H1 (cell line): ENCODE results near the gene FBXO2. TPM values are rescaled to one million over a fixed set of nuclear protein-coding genes. Genes with fewer than 3 reads are reported as not detected.

ENCODE experiments used
- CTCF ChIA-PET: fragments of 300-600 bp; sonication (Branson Sonifier 250); formaldehyde crosslinking; loops from one replicate; lab custom pipeline; 2021; ENCODE audit not compliant: partially characterized antibody; lab: Charles Lee
- POLR2A ChIA-PET: fragments of 300-600 bp; sonication (Branson Sonifier 250); formaldehyde crosslinking; loops from one replicate; lab custom pipeline; 2021; ENCODE audit warnings: inconsistent platforms; ENCODE audit not compliant: partially characterized antibody; lab: Charles Lee
- DNase-seq, 2 experiments: peaks; one replicate each; pipeline versions ENCODE4 v3.0.0 to v3.0.0-alpha.2; 2010 to 2022; ENCODE audit warnings: low spot score in 2 of 2, low read depth in 1 of 2, mixed read lengths in 1 of 2
- FAIRE-seq: peaks from 2 replicates; lab custom pipeline; 2011; peaks lifted over from hg19 to GRCh38; lab: Jason Lieb, UNC
- H2AFZ ChIP-seq: 2 replicates; pipeline ENCODE4 v1.8.1; 2012; ENCODE audit warnings: low read length, inconsistent platforms
- H2AK5ac ChIP-seq: 2 replicates; pipeline ENCODE4 v1.6.1; 2013; ENCODE audit warnings: low read depth, low read length
- H2BK120ac ChIP-seq: replicated peaks from 2 replicates; pipeline ENCODE3; 2013; ENCODE audit warnings: low read depth, low read length, inconsistent platforms
- H2BK12ac ChIP-seq: 2 replicates; pipeline ENCODE4 v1.6.1; 2013; ENCODE audit warnings: low read depth, low read length
- H2BK15ac ChIP-seq: 2 replicates; pipeline ENCODE4 v1.6.1; 2013; ENCODE audit warnings: low read length
- H2BK20ac ChIP-seq: 2 replicates; pipeline ENCODE4 v1.6.1; 2013; ENCODE audit warnings: low read length
- H2BK5ac ChIP-seq: 2 replicates; pipeline ENCODE4 v1.6.1; 2013; ENCODE audit warnings: low read depth, low read length
- H3K14ac ChIP-seq: 2 replicates; pipeline ENCODE4 v1.6.1; 2013; ENCODE audit warnings: inconsistent platforms; ENCODE audit not compliant: insufficient read length
- H3K18ac ChIP-seq: 2 replicates; pipeline ENCODE4 v1.6.1; 2013; ENCODE audit warnings: low read length; ENCODE audit errors: extremely low read depth
- H3K23ac ChIP-seq: 2 replicates; pipeline ENCODE4 v1.6.1; 2013; ENCODE audit warnings: inconsistent platforms; ENCODE audit not compliant: insufficient read length
- H3K23me2 ChIP-seq: 2 replicates; pipeline ENCODE4 v1.6.1; 2013; ENCODE audit warnings: low read depth, low read length
- H3K27ac ChIP-seq: 2 replicates; pipeline ENCODE4 v1.6.1; 2011; ENCODE audit warnings: low read depth, low read length, inconsistent platforms
- H3K27me3 ChIP-seq, 4 experiments: replicated peaks in 1 of 4; 1 replicate in 1 of 4; 2 replicates in 3 of 4; pipeline versions ENCODE4 v1.6.1 to v1.8.1; 2011 to 2013; ENCODE audit warnings: low read length in 3 of 4, mild to moderate bottlenecking in 3 of 4, inconsistent platforms in 2 of 4, mixed read lengths in 2 of 4, moderate library complexity in 1 of 4; ENCODE audit not compliant: control insufficient read depth in 3 of 4, insufficient read depth in 3 of 4; ENCODE audit errors: extremely low read depth in 1 of 4
- H3K36me3 ChIP-seq, 4 experiments: 2 replicates each; pipeline versions ENCODE4 v1.6.1 to v1.8.1; 2011 to 2013; ENCODE audit warnings: mild to moderate bottlenecking in 4 of 4, low read length in 3 of 4, moderate library complexity in 2 of 4, control low read depth in 1 of 4, inconsistent platforms in 1 of 4; ENCODE audit not compliant: insufficient read depth in 4 of 4, control insufficient read depth in 2 of 4
- H3K4ac ChIP-seq: replicated peaks from 2 replicates; pipeline ENCODE3; 2013; ENCODE audit warnings: low read length, low read depth, mixed read lengths, inconsistent platforms; ENCODE audit not compliant: insufficient read length
- H3K4me1 ChIP-seq, 4 experiments: replicated peaks in 1 of 4; 1 replicate in 1 of 4; 2 replicates in 3 of 4; pipeline versions ENCODE4 v1.6.1 to v1.8.1; 2011 to 2013; ENCODE audit warnings: low read length in 3 of 4, inconsistent platforms in 2 of 4, mixed read lengths in 1 of 4; ENCODE audit not compliant: insufficient read depth in 4 of 4, control insufficient read depth in 3 of 4
- H3K4me2 ChIP-seq, 2 experiments: 2 replicates each; pipeline versions ENCODE4 v1.6.1 to v1.8.1; 2011 to 2013; ENCODE audit warnings: low read depth in 2 of 2, low read length in 2 of 2, control low read depth in 1 of 2, inconsistent platforms in 1 of 2, mild to moderate bottlenecking in 1 of 2; ENCODE audit not compliant: insufficient read depth in 1 of 2
- H3K4me3 ChIP-seq, 4 experiments: fragments of 200-600, 300-600 bp in 1 of 4; sonication (generic), shearing (Covaris generic), sonication (Bioruptor Twin) in 1 of 4; 2 replicates each; pipeline versions ENCODE4 v1.5.1 to v1.8.1; 2011 to 2016; ENCODE audit warnings: low read length in 4 of 4, low read depth in 3 of 4, control low read depth in 2 of 4, inconsistent platforms in 2 of 4, mild to moderate bottlenecking in 2 of 4, mixed read lengths in 1 of 4, moderate library complexity in 1 of 4; ENCODE audit not compliant: insufficient read depth in 2 of 4; ENCODE audit errors: extremely low read depth in 1 of 4
- H3K56ac ChIP-seq: replicated peaks from 2 replicates; pipeline ENCODE3; 2013; ENCODE audit warnings: low read depth, mild to moderate bottlenecking, mixed read lengths, low read length, inconsistent platforms; ENCODE audit not compliant: insufficient read length
- H3K79me1 ChIP-seq: 2 replicates; pipeline ENCODE4 v1.6.1; 2013; ENCODE audit warnings: low read depth, low read length, control low read depth
- H3K79me2 ChIP-seq, 2 experiments: 2 replicates each; pipeline versions ENCODE4 v1.6.1 to v1.8.1; 2012 to 2013; ENCODE audit warnings: low read length in 2 of 2, mild to moderate bottlenecking in 2 of 2, inconsistent platforms in 1 of 2; ENCODE audit not compliant: insufficient read depth in 2 of 2, control insufficient read depth in 1 of 2
- H3K9ac ChIP-seq, 4 experiments: replicated peaks in 1 of 4; 1 replicate in 1 of 4; 2 replicates in 3 of 4; pipeline versions ENCODE4 v1.6.1 to v1.8.1; 2011 to 2013; ENCODE audit warnings: low read depth in 3 of 4, low read length in 3 of 4, control low read depth in 2 of 4, mild to moderate bottlenecking in 2 of 4, moderate library complexity in 2 of 4, inconsistent platforms in 1 of 4; ENCODE audit errors: extremely low read depth in 1 of 4
- H3K9me3 ChIP-seq, 2 experiments: 2 replicates each; pipeline versions ENCODE4 v1.6.1 to v1.8.1; 2012 to 2013; ENCODE audit warnings: mild to moderate bottlenecking in 2 of 2, moderate library complexity in 2 of 2, control low read depth in 1 of 2, inconsistent platforms in 1 of 2, low read depth in 1 of 2, low read length in 1 of 2, mixed read lengths in 1 of 2; ENCODE audit not compliant: insufficient read depth in 2 of 2
- H4K20me1 ChIP-seq, 2 experiments: replicated peaks in 1 of 2; 2 replicates each; pipeline versions ENCODE3 to v1.8.1; 2011 to 2013; ENCODE audit warnings: inconsistent platforms in 2 of 2, low read length in 2 of 2, mild to moderate bottlenecking in 1 of 2; ENCODE audit not compliant: insufficient read depth in 2 of 2, control insufficient read depth in 1 of 2
- H4K5ac ChIP-seq: 2 replicates; pipeline ENCODE4 v1.6.1; 2013; ENCODE audit warnings: low read length, low read depth, mixed read lengths, inconsistent platforms; ENCODE audit not compliant: insufficient read length
- H4K8ac ChIP-seq: 2 replicates; pipeline ENCODE4 v1.8.0; 2013; ENCODE audit warnings: mild to moderate bottlenecking, moderate library complexity, low read length, inconsistent platforms; ENCODE audit not compliant: insufficient read depth; ENCODE audit errors: extremely low read depth
- H4K91ac ChIP-seq: replicated peaks from 2 replicates; pipeline ENCODE3; 2013; ENCODE audit warnings: low read length, mixed read lengths, inconsistent platforms; ENCODE audit not compliant: insufficient read length
- CHD1 ChIP-seq: IDR thresholded peaks from 2 replicates; pipeline ENCODE4 v1.6.1; 2012; ENCODE audit warnings: low read depth, low read length, improper control_type of control experiment
- CHD2 ChIP-seq: IDR thresholded peaks from 2 replicates; pipeline ENCODE4 v1.6.1; 2012; ENCODE audit warnings: low read length, improper control_type of control experiment
- GABPA ChIP-seq: IDR thresholded peaks from 2 replicates; pipeline ENCODE4 v1.6.1; 2011; ENCODE audit warnings: mild to moderate bottlenecking, low read length, moderate library complexity, borderline replicate concordance; ENCODE audit not compliant: insufficient read depth
- KDM5A ChIP-seq: fragments of 200-600 bp; IDR thresholded peaks from 2 replicates; pipeline ENCODE4 v1.7.1; 2012; ENCODE audit warnings: mild to moderate bottlenecking, low read length, inconsistent platforms, mixed read lengths
- PHF8 ChIP-seq: fragments of 200-600 bp; sonication (generic); conservative IDR thresholded peaks from 2 replicates; pipeline ENCODE4 v1.7.1; 2012; ENCODE audit warnings: low read depth, mild to moderate bottlenecking, inconsistent platforms, low read length, moderate library complexity
- SIN3A ChIP-seq, 2 experiments: IDR thresholded peaks in 1 of 2; conservative IDR thresholded peaks in 1 of 2; 2 replicates each; pipeline ENCODE4 v1.6.1; 2011 to 2012; ENCODE audit warnings: low read length in 2 of 2, improper control_type of control experiment in 1 of 2, low read depth in 1 of 2, mild to moderate bottlenecking in 1 of 2
- SIX5 ChIP-seq: IDR thresholded peaks from 2 replicates; pipeline ENCODE4 v1.6.1; 2011; ENCODE audit warnings: mild to moderate bottlenecking, low read depth, low read length
- TBP ChIP-seq: IDR thresholded peaks from 2 replicates; pipeline ENCODE4 v1.6.1; 2011; ENCODE audit warnings: low read depth, low read length, improper control_type of control experiment
- WGBS, 2 experiments: shearing (Covaris generic) in 1 of 2; methylation state at CpG; one replicate each; pipeline versions ENCODE4 v1.1.6 to v1.1.7; 2013 to 2015; ENCODE audit warnings: low lambda C conversion rate in 2 of 2, mixed read lengths in 2 of 2, inconsistent platforms in 1 of 2, low coverage in 1 of 2, missing lambda C conversion rate in 1 of 2; ENCODE audit not compliant: insufficient replicate concordance in 2 of 2, insufficient coverage in 1 of 2, insufficient read length in 1 of 2; ENCODE audit errors: extremely low coverage in 1 of 2, missing lambda C conversion rate in 1 of 2; 5-methylcytosine and 5-hydroxymethylcytosine counted together
- polyA plus RNA-seq, 7 experiments: library from polyadenylated mRNA; depleted of rRNA in 3 of 7; stranded (reverse) in 5 of 7; unstranded in 2 of 7; fragments of >200 nt in 5 of 7; fragments of 200-250 nt in 2 of 7; gene quantifications; 1 replicate in 5 of 7; 2 replicates in 1 of 7; 4 replicates in 1 of 7; pipeline versions ENCODE4 v1.2.1 to v1.2.3, GENCODE V29; 2011 to 2013; ENCODE audit warnings: missing spikeins in 2 of 7, mixed read lengths in 2 of 7
- total RNA-seq: library from RNA; stranded (reverse); fragmentation: NEBNext Ultra II Directional; extraction: Animal tissue kit (Norgen Biotek cat#: 25700); gene quantifications from 2 replicates; pipeline ENCODE4 v1.2.1, GENCODE V29; 2021
- TF ChIP-seq, protein P1 (sequence below), 3 experiments: IDR thresholded peaks; 1 replicate in 2 of 3; 2 replicates in 1 of 3; pipeline versions ENCODE4 v1.5.1 to v1.6.1; 2011; ENCODE audit warnings: low read length in 3 of 3, mild to moderate bottlenecking in 3 of 3, inconsistent platforms in 2 of 3, low read depth in 1 of 3, moderate library complexity in 1 of 3; ENCODE audit not compliant: insufficient read depth in 1 of 3; ENCODE audit errors: control extremely low read depth in 1 of 3
- TF ChIP-seq, protein P2 (sequence below): IDR thresholded peaks from 2 replicates; pipeline ENCODE4 v1.6.1; 2011; ENCODE audit warnings: low read length, improper control_type of control experiment

The FBXO2 gene
- total and polyA plus RNA-seq, 2 of the 8 experiments (the other 6 are each of a cell fraction or from before 2014, with no cell fraction given) = 51.3 to 57.9 TPM

DNA sequence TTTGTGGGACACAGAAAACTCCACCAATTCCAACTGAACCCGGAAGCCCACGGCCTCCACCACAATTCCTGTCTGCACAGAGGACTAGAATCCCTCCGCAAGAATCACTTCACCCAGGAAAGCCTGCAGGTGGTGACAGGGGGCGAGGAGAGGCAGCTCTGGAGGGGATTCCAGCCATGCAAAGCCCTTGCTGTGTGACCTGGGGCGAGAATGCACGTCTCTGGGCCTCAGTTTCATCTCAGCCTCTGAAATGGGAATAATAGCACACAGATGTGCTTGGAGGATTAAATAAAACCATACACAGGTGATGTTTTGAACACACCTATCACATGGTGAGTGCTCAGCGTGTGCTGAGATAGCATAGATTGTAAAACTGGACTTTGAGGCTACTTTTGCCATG, 14.1 kb downstream of the FBXO2 start:
- H3K56ac ChIP-seq = no peak overlapping the region
- H3K4ac ChIP-seq = no peak overlapping the region
- no peak overlapping the region for H2BK12ac ChIP-seq
- DNase-seq (no peak), FAIRE-seq (no peak)
- no peak overlapping the region for H3K14ac ChIP-seq
- no peak overlapping the region for H4K8ac ChIP-seq
- no peak overlapping the region for H4K91ac ChIP-seq
- no peaks in the 10 kb centered on the region for H3K79me1 ChIP-seq
- H3K27me3 ChIP-seq = no peaks in the 10 kb centered on the region; a peak in 1 of 7 replicates
- H4K20me1 ChIP-seq = peaks cover 1 to 4% of the 10 kb centered on the region in 2 experiments
- CTCF ChIA-PET = interaction anchor here (0.6 to 6.0 kb wide), 4 partner anchors 13 to 913 kb away, joined by 4 to 34 read pairs (median 12); partner anchors contain the start of gene DISP3
- H4K5ac ChIP-seq = no peak overlapping the region
- H2BK15ac ChIP-seq = no peak overlapping the region
- H3K23me2 ChIP-seq = no peaks in the 10 kb centered on the region
- H3K9ac ChIP-seq = no peak overlapping the region
- POLR2A ChIA-PET = interaction anchor here (1.0 to 2.0 kb wide), 4 partner anchors 14 to 378 kb away, joined by 3 to 4 read pairs (median 4); partner anchors contain the start of gene MTOR
- H2BK120ac ChIP-seq = no peak overlapping the region
- H3K4me3 ChIP-seq = no peak overlapping the region
- no peak overlapping the region for H3K23ac ChIP-seq
- no peak overlapping the region for H2AFZ ChIP-seq
- no peaks in the 10 kb centered on the region for H3K36me3 ChIP-seq
- H3K9me3 ChIP-seq = no peaks in the 10 kb centered on the region
- H2BK20ac ChIP-seq = no peak overlapping the region
- WGBS, 2 experiments = 82% methylated on average over 7 of the region's 7 CpGs; no CpG with 5 or more reads in 1 of the 2 experiments
- H3K79me2 ChIP-seq = no peaks in the 10 kb centered on the region
- H2AK5ac ChIP-seq = no peak overlapping the region
- H3K4me2 ChIP-seq = no peak overlapping the region
- no peak overlapping the region for H3K18ac ChIP-seq
- no peak overlapping the region for H2BK5ac ChIP-seq
- no peak overlapping the region for H3K27ac ChIP-seq
- no peaks in the 10 kb centered on the region for H3K4me1 ChIP-seq
- no peak for TF ChIP-seq KDM5A
- TF ChIP-seq SIX5 = no peak
- TF ChIP-seq, protein P1, sequence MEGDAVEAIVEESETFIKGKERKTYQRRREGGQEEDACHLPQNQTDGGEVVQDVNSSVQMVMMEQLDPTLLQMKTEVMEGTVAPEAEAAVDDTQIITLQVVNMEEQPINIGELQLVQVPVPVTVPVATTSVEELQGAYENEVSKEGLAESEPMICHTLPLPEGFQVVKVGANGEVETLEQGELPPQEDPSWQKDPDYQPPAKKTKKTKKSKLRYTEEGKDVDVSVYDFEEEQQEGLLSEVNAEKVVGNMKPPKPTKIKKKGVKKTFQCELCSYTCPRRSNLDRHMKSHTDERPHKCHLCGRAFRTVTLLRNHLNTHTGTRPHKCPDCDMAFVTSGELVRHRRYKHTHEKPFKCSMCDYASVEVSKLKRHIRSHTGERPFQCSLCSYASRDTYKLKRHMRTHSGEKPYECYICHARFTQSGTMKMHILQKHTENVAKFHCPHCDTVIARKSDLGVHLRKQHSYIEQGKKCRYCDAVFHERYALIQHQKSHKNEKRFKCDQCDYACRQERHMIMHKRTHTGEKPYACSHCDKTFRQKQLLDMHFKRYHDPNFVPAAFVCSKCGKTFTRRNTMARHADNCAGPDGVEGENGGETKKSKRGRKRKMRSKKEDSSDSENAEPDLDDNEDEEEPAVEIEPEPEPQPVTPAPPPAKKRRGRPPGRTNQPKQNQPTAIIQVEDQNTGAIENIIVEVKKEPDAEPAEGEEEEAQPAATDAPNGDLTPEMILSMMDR (IDR thresholded peaks at IDR 0.05; ENCODE audit: control extremely low read depth in 1 of 3, insufficient read depth in 1 of 3, low read depth in 1 of 3, low read length in 3 of 3) = no peak
- no peak for TF ChIP-seq TBP
- TF ChIP-seq, protein P2, sequence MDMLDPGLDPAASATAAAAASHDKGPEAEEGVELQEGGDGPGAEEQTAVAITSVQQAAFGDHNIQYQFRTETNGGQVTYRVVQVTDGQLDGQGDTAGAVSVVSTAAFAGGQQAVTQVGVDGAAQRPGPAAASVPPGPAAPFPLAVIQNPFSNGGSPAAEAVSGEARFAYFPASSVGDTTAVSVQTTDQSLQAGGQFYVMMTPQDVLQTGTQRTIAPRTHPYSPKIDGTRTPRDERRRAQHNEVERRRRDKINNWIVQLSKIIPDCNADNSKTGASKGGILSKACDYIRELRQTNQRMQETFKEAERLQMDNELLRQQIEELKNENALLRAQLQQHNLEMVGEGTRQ = no peak
- TF ChIP-seq PHF8 = no peak
- TF ChIP-seq CHD2 = no peak
- TF ChIP-seq GABPA = no peak
- TF ChIP-seq CHD1 = no peak
- no peak for TF ChIP-seq SIN3A (conservative IDR thresholded peaks at IDR 0.05 in 1 of 2, IDR thresholded peaks at IDR 0.05 in 1 of 2; ENCODE audit: low read depth in 1 of 2, low read length in 2 of 2)
